Astrocyte of the cerebellum (primary cell): ENCODE results near the gene GCA.

ENCODE experiments used
- DNase-seq: peaks from one replicate; pipeline ENCODE4 v3.0.0-alpha.2; 2011; ENCODE audit warnings: low read depth
- H3K4me3 ChIP-seq: 2 replicates; pipeline ENCODE4 v1.5.1; 2011; ENCODE audit warnings: mild to moderate bottlenecking, low read depth, low read length, moderate library complexity
- in situ Hi-C: cut with HindIII; loops from 2 replicates; pipeline ENCODE4 v1.10.0; 2017; ENCODE audit warnings: low sequenced_read_pairs
- TF ChIP-seq, protein P1 (sequence below): IDR thresholded peaks from 2 replicates; pipeline ENCODE4 v1.5.1; 2012; ENCODE audit warnings: low read length, low read depth, moderate library complexity, mild to moderate bottlenecking; ENCODE audit errors: missing control alignments

The GCA gene

DNA sequence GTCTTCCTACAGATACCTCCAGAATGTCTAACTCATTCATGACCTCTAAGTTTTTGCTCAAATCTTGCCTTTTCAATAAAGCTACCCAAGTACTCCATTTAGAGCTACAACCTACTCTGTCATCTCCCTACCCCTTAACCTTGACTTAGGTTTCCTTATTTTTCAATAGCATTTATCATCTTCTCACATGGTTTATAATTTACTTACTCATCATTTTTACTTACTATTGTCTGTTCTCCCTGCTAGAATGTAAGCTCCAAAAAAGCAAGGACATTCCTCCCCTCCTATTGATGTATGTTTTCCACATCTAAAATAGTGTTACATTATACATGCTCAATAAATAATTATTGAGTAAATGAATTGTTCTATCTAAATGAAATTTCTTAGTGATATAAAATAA, 3.1 kb upstream of the GCA start:
- in situ Hi-C loops: no loop called here
- no peak for DNase-seq

DNA sequence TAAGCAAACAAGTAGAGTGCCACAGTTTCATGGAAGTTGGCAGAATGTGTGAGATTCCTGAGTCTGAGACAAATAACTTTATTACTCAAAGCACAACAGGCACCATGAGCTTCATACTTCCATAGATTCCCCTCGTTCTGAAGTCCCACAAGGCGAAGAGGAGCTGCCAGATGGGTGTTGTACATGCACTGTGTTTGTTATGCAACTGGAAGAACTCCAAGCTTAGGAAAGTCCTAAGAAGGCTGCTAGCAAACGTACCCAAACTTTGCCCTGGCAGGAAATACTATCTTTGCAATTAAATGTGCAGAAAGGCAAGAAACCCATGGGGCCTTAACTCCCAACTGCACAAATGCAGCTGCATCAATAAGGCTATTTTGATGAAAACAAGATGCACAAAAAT, 1.6 kb upstream of the GCA start:
- TF ChIP-seq, protein P1, sequence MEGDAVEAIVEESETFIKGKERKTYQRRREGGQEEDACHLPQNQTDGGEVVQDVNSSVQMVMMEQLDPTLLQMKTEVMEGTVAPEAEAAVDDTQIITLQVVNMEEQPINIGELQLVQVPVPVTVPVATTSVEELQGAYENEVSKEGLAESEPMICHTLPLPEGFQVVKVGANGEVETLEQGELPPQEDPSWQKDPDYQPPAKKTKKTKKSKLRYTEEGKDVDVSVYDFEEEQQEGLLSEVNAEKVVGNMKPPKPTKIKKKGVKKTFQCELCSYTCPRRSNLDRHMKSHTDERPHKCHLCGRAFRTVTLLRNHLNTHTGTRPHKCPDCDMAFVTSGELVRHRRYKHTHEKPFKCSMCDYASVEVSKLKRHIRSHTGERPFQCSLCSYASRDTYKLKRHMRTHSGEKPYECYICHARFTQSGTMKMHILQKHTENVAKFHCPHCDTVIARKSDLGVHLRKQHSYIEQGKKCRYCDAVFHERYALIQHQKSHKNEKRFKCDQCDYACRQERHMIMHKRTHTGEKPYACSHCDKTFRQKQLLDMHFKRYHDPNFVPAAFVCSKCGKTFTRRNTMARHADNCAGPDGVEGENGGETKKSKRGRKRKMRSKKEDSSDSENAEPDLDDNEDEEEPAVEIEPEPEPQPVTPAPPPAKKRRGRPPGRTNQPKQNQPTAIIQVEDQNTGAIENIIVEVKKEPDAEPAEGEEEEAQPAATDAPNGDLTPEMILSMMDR: no peak
- H3K4me3 ChIP-seq: no peak overlapping the region
- in situ Hi-C loops: no loop called here
- no peak for DNase-seq

More for the DNA sequence above, 3.1 kb upstream of the GCA start:
- TF ChIP-seq, protein P1: no peak
- no peak overlapping the region for H3K4me3 ChIP-seq

DNA sequence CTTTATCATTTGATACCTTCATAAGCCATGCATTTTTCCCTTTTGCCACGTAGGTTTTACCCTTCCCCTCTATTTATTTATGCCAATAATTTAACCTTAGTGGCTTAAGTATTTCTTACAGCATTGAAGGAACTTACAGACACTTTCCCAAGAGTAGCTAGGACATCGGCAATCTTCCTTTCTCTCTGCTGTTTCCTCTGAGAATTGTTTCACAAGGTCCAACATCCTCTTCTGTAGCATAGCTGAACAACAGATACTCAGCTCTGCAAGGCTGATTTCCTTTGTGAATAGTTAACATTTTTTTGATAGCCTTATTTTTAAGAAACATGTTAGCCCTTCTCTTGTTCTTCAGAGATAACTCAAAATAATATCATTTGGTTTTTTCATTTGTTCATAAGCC, 1.1 kb upstream of the GCA start:
- no peak for DNase-seq
- H3K4me3 ChIP-seq: no peak overlapping the region
- in situ Hi-C loops: no loop called here
- TF ChIP-seq, protein P1: no peak

DNA sequence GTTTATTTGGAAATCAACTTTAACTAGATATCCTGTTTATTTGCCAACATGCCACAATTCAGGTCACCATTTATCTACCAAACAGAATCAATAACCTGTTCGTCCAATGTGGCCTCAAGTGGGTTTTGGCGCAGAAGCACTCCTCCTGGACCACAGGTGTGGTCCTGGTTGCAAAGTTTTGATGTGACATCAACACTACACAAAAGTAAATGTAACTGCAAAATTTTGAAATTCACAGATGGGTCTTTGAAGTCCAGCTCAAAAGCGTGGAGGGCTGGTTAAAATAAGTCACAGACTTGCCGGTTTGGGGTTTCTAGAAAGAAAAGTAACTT, 474 bp upstream of the GCA start:
- TF ChIP-seq, protein P1: no peak
- in situ Hi-C loops: no loop called here
- H3K4me3 ChIP-seq: peak overlapping the region; percentile 83
- DNase-seq: no peak

DNA sequence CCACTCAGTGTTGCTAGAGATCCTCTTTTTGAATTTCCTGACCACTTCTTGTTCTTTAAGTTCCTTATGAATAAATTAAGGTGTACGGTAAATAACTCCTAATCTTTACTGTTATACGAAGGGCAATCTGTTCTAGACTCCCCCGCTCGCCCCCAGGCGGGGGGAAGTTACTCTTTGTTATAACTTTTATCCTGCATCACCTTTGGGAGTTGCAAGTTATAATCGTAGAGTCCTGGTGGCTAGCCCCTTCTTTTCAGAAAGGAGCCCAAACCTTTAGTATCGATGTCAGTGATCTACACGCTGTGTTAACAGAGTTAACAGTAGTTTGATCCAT, 652 bp downstream of the GCA start:
- H3K4me3 ChIP-seq: peak overlapping the region; percentile 83
- in situ Hi-C loops: no loop called here
- no peak for DNase-seq
- TF ChIP-seq, protein P1: no peak

DNA sequence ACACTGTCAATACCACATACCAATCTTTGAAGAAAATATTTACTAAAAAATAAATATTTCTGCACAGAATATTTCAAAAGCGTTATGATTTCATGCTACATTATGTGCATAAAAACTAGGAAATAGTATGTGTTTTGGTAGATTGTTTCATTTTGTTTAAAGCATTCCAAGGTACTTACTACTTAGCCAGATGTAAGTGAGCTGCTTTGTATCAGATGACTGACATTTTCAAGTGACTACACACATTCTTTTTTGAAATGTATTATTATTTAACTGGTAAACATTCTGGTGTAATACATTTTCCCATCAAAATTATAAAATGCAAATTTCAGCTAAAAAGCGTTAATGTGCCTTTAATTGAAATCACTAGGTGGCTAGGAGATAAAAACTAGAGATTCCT, 21.5 kb downstream of the GCA start:
- TF ChIP-seq, protein P1: no peak
- no peak overlapping the region for H3K4me3 ChIP-seq
- DNase-seq: no peak
- in situ Hi-C loops: no loop called here

DNA sequence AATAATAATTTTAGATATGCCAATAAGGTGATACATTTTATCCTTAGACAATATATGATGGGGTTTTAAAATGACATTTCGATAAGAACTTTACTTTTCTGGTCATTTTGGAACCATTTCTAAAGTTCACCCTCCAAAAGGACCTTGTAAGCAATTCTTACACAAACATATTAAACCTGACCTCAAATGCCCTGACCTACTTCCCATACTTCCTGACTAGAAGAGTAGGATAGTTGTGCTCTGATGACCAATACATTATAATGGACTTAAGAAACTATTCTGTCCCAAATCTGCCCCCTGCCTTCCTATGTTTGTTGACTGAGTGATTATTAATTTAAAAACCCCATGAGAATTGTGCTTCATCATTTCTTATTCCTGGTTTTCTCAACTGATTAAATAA, 24.6 kb downstream of the GCA start:
- no peak overlapping the region for H3K4me3 ChIP-seq
- in situ Hi-C loops: no loop called here
- TF ChIP-seq, protein P1: no peak
- DNase-seq: no peak
